GM12878 (cell line): Measurements from ENCODE around the gene BOD1L1. TPM values are rescaled to one million over a fixed set of nuclear protein-coding genes. Genes with fewer than 3 reads are reported as not detected.

Experiments
- ATAC-seq: fragments of 200-7000 bp; cut with Tn5 transposase; 3 replicates; pipeline ENCODE4 v1.9.1; 2020; ENCODE audit warnings: mild to moderate bottlenecking, moderate library complexity
- BruUV-seq: library from RNA; stranded (reverse); fragments of 400-500 nt; replicated peaks from 2 replicates; lab custom pipeline; 2021; lab: Mats Ljungman, UMichigan
- CTCF ChIA-PET: fragments of 300-600 bp; sonication (Branson Sonifier 250); formaldehyde crosslinking; extraction: SDS; loops from one replicate; lab custom pipeline; 2021; ENCODE audit warnings: inconsistent platforms; lab: Yijun Ruan, JAX
- POLR2A ChIA-PET: fragments of 350-600 bp; formaldehyde crosslinking; extraction: SDS; loops from one replicate; lab custom pipeline; 2021; ENCODE audit warnings: inconsistent platforms; lab: Charles Lee
- RAD21 ChIA-PET: fragments of 300-600 bp; sonication (Branson Sonifier 250); formaldehyde crosslinking; loops from one replicate; lab custom pipeline; 2023; ENCODE audit warnings: antibody characterized with exemption; ENCODE audit not compliant: unreplicated experiment; lab: Charles Lee
- SMC1A ChIA-PET: fragments of 300-600 bp; sonication (Branson Sonifier 250); formaldehyde crosslinking; loops from one replicate; lab custom pipeline; 2023; ENCODE audit not compliant: unreplicated experiment, uncharacterized antibody; lab: Charles Lee
- DNase-seq: peaks from one replicate; pipeline ENCODE4 v3.0.0-alpha.2; 2011; ENCODE audit warnings: low read depth, low spot score
- FAIRE-seq: peaks from 3 replicates; lab custom pipeline; 2011; peaks lifted over from hg19 to GRCh38; lab: Jason Lieb, UNC
- H2AFZ ChIP-seq: 2 replicates; pipeline ENCODE4 v1.6.0; 2011; ENCODE audit warnings: low read depth, low read length, control low read depth; ENCODE audit not compliant: control insufficient read depth
- H3K27ac ChIP-seq: 2 replicates; pipeline ENCODE4 v1.5.1; 2011; ENCODE audit warnings: control low read depth; ENCODE audit not compliant: control insufficient read depth, insufficient read depth
- H3K27me3 ChIP-seq, 2 experiments: replicated peaks in 1 of 2; 2 replicates each; pipeline versions ENCODE4 v1.6.0 to v1.6.1; 2011; ENCODE audit warnings: low read length in 1 of 2; ENCODE audit not compliant: control insufficient read depth in 2 of 2, insufficient read depth in 2 of 2
- H3K36me3 ChIP-seq, 2 experiments: 2 replicates each; pipeline ENCODE4 v1.5.1; 2011; ENCODE audit warnings: low read length in 1 of 2; ENCODE audit not compliant: control insufficient read depth in 2 of 2, insufficient read depth in 2 of 2
- H3K4me1 ChIP-seq: 2 replicates; pipeline ENCODE4 v1.6.1; 2011; ENCODE audit warnings: mild to moderate bottlenecking, low read length, moderate library complexity, mixed read lengths; ENCODE audit not compliant: control insufficient read depth, insufficient read depth
- H3K4me2 ChIP-seq: 2 replicates; pipeline ENCODE4 v1.6.0; 2011; ENCODE audit warnings: control low read depth; ENCODE audit not compliant: control insufficient read depth, insufficient read depth
- H3K4me3 ChIP-seq: fragments of 200-600 bp; sonication (generic); 2 replicates; pipeline ENCODE4 v1.5.1; 2016
- H3K79me2 ChIP-seq: 2 replicates; pipeline ENCODE4 v1.6.0; 2011; ENCODE audit warnings: low read length; ENCODE audit not compliant: control insufficient read depth, insufficient read depth
- H3K9ac ChIP-seq: 2 replicates; pipeline ENCODE4 v1.8.0; 2011; ENCODE audit warnings: low read length, control low read depth, mixed read lengths; ENCODE audit not compliant: control insufficient read depth, insufficient read depth
- H3K9me3 ChIP-seq: replicated peaks from 3 replicates; pipeline ENCODE4 v1.5.1; 2011; ENCODE audit warnings: mild to moderate bottlenecking, low read length; ENCODE audit not compliant: control insufficient read depth, insufficient read depth
- H4K20me1 ChIP-seq: 2 replicates; pipeline ENCODE4 v1.6.0; 2011; ENCODE audit not compliant: control insufficient read depth, insufficient read depth
- E2F4 ChIP-seq: IDR thresholded peaks from 2 replicates; pipeline ENCODE4 v1.6.1; 2012; ENCODE audit warnings: low read depth, low read length, improper control_type of control experiment
- EZH2 ChIP-seq: IDR thresholded peaks from 2 replicates; pipeline ENCODE4 v1.6.1; 2012; ENCODE audit warnings: low read depth, mild to moderate bottlenecking, control low read depth, inconsistent platforms, low read length, borderline replicate concordance; ENCODE audit not compliant: control insufficient read depth
- HDGF ChIP-seq: fragments of 450-650 bp; IDR thresholded peaks from 2 replicates; pipeline ENCODE4 v1.6.1; 2016; ENCODE audit warnings: antibody characterized with exemption
- HSF1 ChIP-seq: fragments of 150-350 bp; IDR thresholded peaks from 2 replicates; pipeline ENCODE4 v1.6.1; 2014; ENCODE audit warnings: mild to moderate bottlenecking, low read depth, low read length
- IKZF1 ChIP-seq: fragments of 450-650 bp; conservative IDR thresholded peaks from 2 replicates; pipeline ENCODE4 v1.6.1; 2017; ENCODE audit warnings: antibody characterized with exemption, mild to moderate bottlenecking
- MYB ChIP-seq: fragments of 150-350 bp; IDR thresholded peaks from 2 replicates; pipeline ENCODE4 v1.6.1; 2014; ENCODE audit warnings: mild to moderate bottlenecking, low read depth, low read length, borderline replicate concordance
- POLR2A ChIP-seq: IDR thresholded peaks from 2 replicates; pipeline ENCODE4 v1.6.1; 2011; ENCODE audit warnings: low read depth, mild to moderate bottlenecking, low read length
- RAD21 ChIP-seq: IDR thresholded peaks from 2 replicates; pipeline ENCODE4 v1.6.1; 2011; ENCODE audit warnings: mild to moderate bottlenecking, low read depth, low read length, moderate library complexity; ENCODE audit not compliant: insufficient read depth
- STAT3 ChIP-seq: IDR thresholded peaks from 2 replicates; pipeline ENCODE4 v1.6.1; 2011; ENCODE audit warnings: low read depth, low read length, improper control_type of control experiment
- ZNF217 ChIP-seq: fragments of 450-650 bp; IDR thresholded peaks from 2 replicates; pipeline ENCODE4 v1.6.1; 2017; ENCODE audit warnings: antibody characterized with exemption, mild to moderate bottlenecking
- WGBS: methylation state at CpG from one replicate; pipeline ENCODE4 v1.1.6; 2016; ENCODE audit warnings: low lambda C conversion rate; ENCODE audit not compliant: insufficient replicate concordance, insufficient coverage; ENCODE audit errors: missing lambda C conversion rate; 5-methylcytosine and 5-hydroxymethylcytosine counted together
- in situ Hi-C: fragments of 300-500 bp; cut with MboI; formaldehyde crosslinking; loops from 9 replicates; pipeline ENCODE4 v1.14.3; 2018; ENCODE audit warnings: mixed read lengths
- intact Hi-C: fragments of 100-400 bp; cut with micrococcal nuclease; formaldehyde crosslinking; loops from one replicate; pipeline ENCODE4 v1.14.2; 2022; ENCODE audit not compliant: unreplicated experiment
- polyA plus RNA-seq, 11 experiments: library from polyadenylated mRNA; depleted of rRNA in 4 of 11; unstranded in 6 of 11; stranded (reverse) in 5 of 11; fragments of >200 nt; fragmentation: Nextera tagmentation in 4 of 11; fragmentation: Illumina TruSeq in 1 of 11; extraction: Ambion mirVana in 4 of 11; extraction: Trizol in 1 of 11; gene quantifications; 1 replicate in 1 of 11; 2 replicates in 10 of 11; pipeline versions ENCODE4 v1.2.1 to v1.2.3, GENCODE V29; 2011 to 2016; ENCODE audit warnings: inconsistent platforms in 2 of 11, missing spikeins in 2 of 11, low read depth in 1 of 11
- total RNA-seq, 4 experiments: library from RNA; depleted of rRNA in 3 of 4; stranded (reverse); fragments of >200 nt in 3 of 4; fragmentation: Illumina TruSeq in 1 of 4; extraction: Trizol in 1 of 4; gene quantifications; 2 replicates each; pipeline versions ENCODE4 v1.2.1 to v1.2.3, GENCODE V29; 2013 to 2021

The BOD1L1 gene
- total and polyA plus RNA-seq, 10 of the 15 experiments (the other 5 are each of a cell fraction or from before 2014, with no cell fraction given): 6.8 to 41.6 (median 24.3) TPM

- Histone ChIP-seq H3K9ac (no peak overlapping the region), H3K4me1 (no peaks in the 10 kb centered on the region), H2AFZ (no peak overlapping the region), H3K79me2 (no peaks in the 10 kb centered on the region), H3K4me3 (no peak overlapping the region), H3K27ac (no peak overlapping the region), H3K4me2 (no peak overlapping the region), H4K20me1 (no peaks in the 10 kb centered on the region), H3K36me3 (no peaks in the 10 kb centered on the region), H3K27me3 (no peaks in the 10 kb centered on the region), H3K9me3 (no peaks in the 10 kb centered on the region)
- 1% methylated on average over 5 of the region's 5 CpGs for WGBS
- ChIA-PET RAD21 (no interaction called here), SMC1A (interaction anchor here (1.2 kb wide), 1 partner anchor 10 kb away, joined by 3 read pairs; no protein-coding TSS in a partner anchor), POLR2A (no interaction called here), CTCF (no interaction called here)
- in situ Hi-C loops: no loop called here
- no peak for ATAC-seq
- DNase-seq: no peak
- intact Hi-C loops: no loop called here
- no TSS peak for BruUV-seq
- no peak for FAIRE-seq
- TF ChIP-seq HDGF: no peak
- no peak for TF ChIP-seq STAT3
- TF ChIP-seq ZNF217: no peak
- TF ChIP-seq HSF1: no peak
- TF ChIP-seq EZH2: no peak
- TF ChIP-seq IKZF1: no peak
- TF ChIP-seq RAD21: no peak
- TF ChIP-seq MYB: no peak
- no peak for TF ChIP-seq POLR2A
- TF ChIP-seq E2F4: no peak
Observed at GRCh38 chr4:13665701-13666660, 38.5 kb upstream of the BOD1L1 start.
